ENCODE results near the gene CTTNBP2NL. TPM values are rescaled to one million over a fixed set of nuclear protein-coding genes. Genes with fewer than 3 reads are reported as not detected.

The CTTNBP2NL gene
- total and polyA plus RNA-seq, 2 experiments from 2014 or later, result 18.5 to 31.0 TPM

GRCh38 chr1:112440574-112440973 lies 44.6 kb downstream of the CTTNBP2NL start (continued):
- TF ChIP-seq REST (IDR thresholded peaks at IDR 0.05; ENCODE audit: unreplicated experiment) (no peak), POLR2AphosphoS5 (IDR thresholded peaks at IDR 0.05; ENCODE audit: low read depth) (no peak), ZNF114 (CRISPR knock-in tag; IDR thresholded peaks at IDR 0.05) (no peak), CTCF (conservative IDR thresholded peaks at IDR 0.05; ENCODE audit: low read depth in 2 of 2) (no peak), NANOG (IDR thresholded peaks at IDR 0.05; ENCODE audit: borderline replicate concordance) (no peak), ETS1 (IDR thresholded peaks at IDR 0.05) (no peak)

GRCh38 chr1:112444269-112444668 lies 48.3 kb downstream of the CTTNBP2NL start:
- Histone ChIP-seq H4K20me1 (replicated peaks; ENCODE audit: insufficient read depth) (peaks cover 21% of the 10 kb centered on the region), H3K27ac (ENCODE audit: low read depth) (no peak overlapping the region), H3K4me1 (ENCODE audit: insufficient read depth) (no peaks in the 10 kb centered on the region), H3K79me2 (replicated peaks; ENCODE audit: insufficient read depth) (peaks cover 9% of the 10 kb centered on the region), H2AFZ (no peak overlapping the region), H3K4me2 (no peak overlapping the region), H3K36me3 (ENCODE audit: insufficient read depth) (0 out of 2 replicates have a peak, but pooled peaks cover under 1% of the 10 kb centered on the region), H3F3A (replicated peaks; ENCODE audit: low read depth) (no peaks in the 10 kb centered on the region), H3K4me3 (no peak overlapping the region), H3K9me2 (ENCODE audit: insufficient read depth) (no peaks in the 10 kb centered on the region), H3K27me3 (ENCODE audit: insufficient read depth) (no peaks in the 10 kb centered on the region)
- Mint-ChIP-seq H3K4me3 (no peak overlapping the region), H3K36me3 (ENCODE audit: low read depth) (peaks cover 6% of the 10 kb centered on the region; the same call in 1 of the 3 replicates), H3K9me3 (no peaks in the 10 kb centered on the region), H3K4me1 (no peaks in the 10 kb centered on the region), H3K27me3 (ENCODE audit: insufficient read depth, low read depth, poor library complexity) (no peaks in the 10 kb centered on the region), H3K27ac (no peak overlapping the region)
- ATAC-seq, result no peak
- DNase-seq (ENCODE audit: low spot score), result no peak
- TF ChIP-seq STAT1 (IDR thresholded peaks at IDR 0.05; ENCODE audit: unreplicated experiment) (no peak), ZNF114 (CRISPR knock-in tag; IDR thresholded peaks at IDR 0.05) (no peak), ZNF462 (CRISPR knock-in tag; IDR thresholded peaks at IDR 0.05) (no peak), ETS1 (IDR thresholded peaks at IDR 0.05) (no peak), EZH2phosphoT487 (IDR thresholded peaks at IDR 0.05; ENCODE audit: unreplicated experiment) (no peak)
